K562 (cell line): ENCODE measurements around the gene FRYL. TPM values are rescaled to one million over a fixed set of nuclear protein-coding genes. Genes with fewer than 3 reads are reported as not detected.

Experiments
- ATAC-seq: fragments of 200-7000 bp; cut with Tn5 transposase; 3 replicates; pipeline ENCODE4 v1.9.1; 2020; ENCODE audit warnings: moderate library complexity
- BruUV-seq: library from RNA; stranded (reverse); fragments of 400-500 nt; replicated peaks from 2 replicates; lab custom pipeline; 2021; lab: Mats Ljungman, UMichigan
- CTCF ChIA-PET: fragments of 300-600 bp; formaldehyde crosslinking; extraction: SDS; loops from one replicate; lab custom pipeline; 2021; ENCODE audit warnings: low intra/inter-chr PET ratio; lab: Yijun Ruan, JAX
- POLR2A ChIA-PET: fragments of 300-600, 350-650 bp; sonication (Branson Sonifier 250); formaldehyde crosslinking; extraction: SDS; loops from one replicate; lab custom pipeline; 2021; ENCODE audit warnings: antibody characterized with exemption, inconsistent platforms; lab: Yijun Ruan, JAX
- DNase-seq, 4 experiments: peaks; one replicate each; pipeline versions ENCODE4 v3.0.0 to v3.0.0-alpha.2; 2011 to 2018; ENCODE audit warnings: low spot score in 3 of 4, mixed read lengths in 3 of 4; ENCODE audit errors: extremely low read depth in 1 of 4
- FAIRE-seq: peaks from 2 replicates; lab custom pipeline; 2011; peaks lifted over from hg19 to GRCh38; lab: Jason Lieb, UNC
- H2AFZ ChIP-seq: 2 replicates; pipeline ENCODE4 v1.6.0; 2011; ENCODE audit warnings: low read depth, low read length, control low read depth, inconsistent platforms
- H3K27ac ChIP-seq: fragments of 200-600 bp; 3 replicates; pipeline ENCODE4 v1.8.0; 2011; ENCODE audit warnings: low read depth, mild to moderate bottlenecking, control low read depth, inconsistent platforms, low read length, moderate library complexity, mixed read lengths; ENCODE audit errors: extremely low read depth
- H3K27me3 ChIP-seq, 2 experiments: fragments of 300-600 bp in 1 of 2; 2 replicates in 1 of 2; 3 replicates in 1 of 2; pipeline versions ENCODE4 v1.6.0 to v1.8.0; 2011; ENCODE audit warnings: inconsistent platforms in 2 of 2, low read length in 2 of 2, mild to moderate bottlenecking in 1 of 2, mixed read lengths in 1 of 2, moderate library complexity in 1 of 2; ENCODE audit not compliant: control insufficient read depth in 2 of 2, insufficient read depth in 2 of 2
- H3K36me3 ChIP-seq: fragments of 300-600 bp; 3 replicates; pipeline ENCODE4 v1.8.0; 2011; ENCODE audit warnings: mild to moderate bottlenecking, low read length, inconsistent platforms; ENCODE audit not compliant: control insufficient read depth, insufficient read depth
- H3K4me1 ChIP-seq, 2 experiments: fragments of 200-600 bp in 1 of 2; replicated peaks in 1 of 2; 2 replicates in 1 of 2; 3 replicates in 1 of 2; pipeline versions ENCODE4 v1.5.1 to v1.8.0; 2011; ENCODE audit warnings: inconsistent platforms in 2 of 2, low read length in 2 of 2, mild to moderate bottlenecking in 1 of 2, mixed read lengths in 1 of 2, moderate library complexity in 1 of 2; ENCODE audit not compliant: control insufficient read depth in 2 of 2, insufficient read depth in 2 of 2
- H3K4me2 ChIP-seq: 2 replicates; pipeline ENCODE4 v1.6.1; 2011; ENCODE audit warnings: low read length, control low read depth, inconsistent platforms, mixed read lengths; ENCODE audit not compliant: insufficient read depth
- H3K4me3 ChIP-seq: fragments of 200-600 bp; sonication (generic), shearing (Covaris generic); 2 replicates; pipeline ENCODE4 v1.5.1; 2016; ENCODE audit warnings: control low read depth, inconsistent platforms
- H3K79me2 ChIP-seq: fragments of 200-600 bp; 3 replicates; pipeline ENCODE4 v1.8.0; 2011; ENCODE audit warnings: low read length, inconsistent platforms; ENCODE audit not compliant: control insufficient read depth, insufficient read depth
- H3K9ac ChIP-seq, 2 experiments: 2 replicates each; pipeline versions ENCODE4 v1.6.0 to v1.6.1; 2011; ENCODE audit warnings: low read depth in 2 of 2, low read length in 2 of 2, control low read depth in 1 of 2, inconsistent platforms in 1 of 2, mild to moderate bottlenecking in 1 of 2, mixed read lengths in 1 of 2; ENCODE audit not compliant: insufficient read depth in 1 of 2
- H3K9me1 ChIP-seq: one replicate; pipeline ENCODE4 v1.6.0; 2011; ENCODE audit warnings: inconsistent platforms, mild to moderate bottlenecking, low read length, moderate library complexity; ENCODE audit not compliant: control insufficient read depth, insufficient read depth
- H3K9me3 ChIP-seq: replicated peaks from 2 replicates; pipeline ENCODE4 v1.5.1; 2011; ENCODE audit warnings: low read depth, low read length, inconsistent platforms; ENCODE audit not compliant: control insufficient read depth, insufficient read depth
- H4K20me1 ChIP-seq: replicated peaks from 2 replicates; pipeline ENCODE4 v1.6.1; 2011; ENCODE audit warnings: low read length, inconsistent platforms, mixed read lengths; ENCODE audit not compliant: control insufficient read depth, insufficient read depth
- THRB ChIP-seq: fragments of 450-650 bp; formaldehyde crosslinking; conservative IDR thresholded peaks from 2 replicates; pipeline ENCODE4 v1.4.0; 2022; ENCODE audit warnings: mild to moderate bottlenecking, missing genetic modification characterization
- in situ Hi-C: fragments of 300-500 bp; cut with MboI; formaldehyde crosslinking; loops from 4 replicates; pipeline ENCODE4 v1.15.0; 2018; ENCODE audit warnings: inconsistent platforms, mixed read lengths
- intact Hi-C: fragments of 100-400 bp; cut with micrococcal nuclease; formaldehyde crosslinking; loops from 2 replicates; pipeline ENCODE4 v1.14.2; 2022
- polyA plus RNA-seq, 8 experiments: library from polyadenylated mRNA; depleted of rRNA in 4 of 8; stranded (reverse) in 5 of 8; unstranded in 3 of 8; fragments of >200 nt; fragmentation: Nextera tagmentation in 2 of 8; fragmentation: Illumina TruSeq in 1 of 8; extraction: Ambion mirVana in 2 of 8; extraction: Trizol in 1 of 8; gene quantifications; 2 replicates each; pipeline versions ENCODE4 v1.2.1 to v1.2.3, GENCODE V29; 2011 to 2014; ENCODE audit warnings: inconsistent platforms in 1 of 8, missing spikeins in 1 of 8
- total RNA-seq, 7 experiments: library from RNA; depleted of rRNA in 6 of 7; stranded (reverse); fragments of >200 nt in 6 of 7; fragmentation: Illumina TruSeq in 2 of 7; extraction: Trizol in 2 of 7; gene quantifications; 2 replicates each; pipeline versions ENCODE4 v1.2.1 to v1.2.3, GENCODE V29; 2011 to 2021; ENCODE audit warnings: low replicate concordance in 1 of 7
- TF ChIP-seq, protein P1 (sequence below): fragments of 450-650 bp; formaldehyde crosslinking; IDR thresholded peaks from 2 replicates; pipeline ENCODE4 v1.4.0; 2022; ENCODE audit warnings: mild to moderate bottlenecking, moderate library complexity

Gene FRYL
- total and polyA plus RNA-seq, 9 of the 15 experiments (the other 6 are each of a cell fraction or from before 2014, with no cell fraction given) = 7.2 to 34.9 (median 15.9) TPM

DNA sequence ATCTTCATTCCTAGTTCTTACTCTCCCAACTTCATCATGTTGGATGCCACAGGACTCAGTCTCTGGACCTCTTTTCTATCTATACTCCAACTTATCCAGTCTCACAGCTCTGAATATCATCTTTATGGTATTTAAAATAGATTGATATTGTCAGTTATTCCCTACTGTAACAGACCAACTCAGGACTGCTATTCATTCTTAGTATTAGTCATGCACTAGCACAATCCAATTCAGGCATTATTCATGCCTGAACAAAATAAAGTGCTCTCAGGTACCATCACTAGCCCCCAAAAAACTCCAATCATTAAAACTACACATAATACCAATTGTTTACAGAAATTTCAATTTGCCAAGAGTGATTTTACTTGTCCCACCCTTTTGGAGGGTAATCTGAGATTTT is 37.7 kb downstream of the FRYL start:
- ATAC-seq (no peak), FAIRE-seq (no peak)
- intact Hi-C loops = no loop called here
- H3K4me1 ChIP-seq = peaks cover 9 to 35% of the 10 kb centered on the region in 2 experiments; a peak in 3 of 5 replicates
- H3K27me3 ChIP-seq = no peaks in the 10 kb centered on the region
- no peak overlapping the region for H3K4me3 ChIP-seq
- H3K27ac ChIP-seq = no peak overlapping the region
- TF ChIP-seq, protein P1, sequence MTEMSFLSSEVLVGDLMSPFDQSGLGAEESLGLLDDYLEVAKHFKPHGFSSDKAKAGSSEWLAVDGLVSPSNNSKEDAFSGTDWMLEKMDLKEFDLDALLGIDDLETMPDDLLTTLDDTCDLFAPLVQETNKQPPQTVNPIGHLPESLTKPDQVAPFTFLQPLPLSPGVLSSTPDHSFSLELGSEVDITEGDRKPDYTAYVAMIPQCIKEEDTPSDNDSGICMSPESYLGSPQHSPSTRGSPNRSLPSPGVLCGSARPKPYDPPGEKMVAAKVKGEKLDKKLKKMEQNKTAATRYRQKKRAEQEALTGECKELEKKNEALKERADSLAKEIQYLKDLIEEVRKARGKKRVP (CRISPR knock-in tag) = no peak
- TF ChIP-seq THRB = no peak
- TF ChIP-seq, all 486 proteins: peak for 0
- in situ Hi-C loops = no loop called here
- ChIA-PET CTCF (no interaction called here), POLR2A (interaction anchor here (0.6 kb wide), 1 partner anchor 265 kb away, joined by 3 read pairs; no protein-coding TSS in a partner anchor)
- H4K20me1 ChIP-seq = no peaks in the 10 kb centered on the region
- no peaks in the 10 kb centered on the region for H3K36me3 ChIP-seq
- BruUV-seq = no TSS peak
- no peaks in the 10 kb centered on the region for H3K9me1 ChIP-seq
- peaks cover 77% of the 10 kb centered on the region for H3K79me2 ChIP-seq
- no peak overlapping the region for H3K4me2 ChIP-seq
- no peaks in the 10 kb centered on the region for H3K9me3 ChIP-seq
- DNase-seq = no peak
- H2AFZ ChIP-seq = no peak overlapping the region
- H3K9ac ChIP-seq = no peak overlapping the region
